CD4-positive, alpha-beta T cell treated with Interleukin-17A for 4 hours (primary cell): ENCODE results near the gene ENOX1.
"Not testable (repeated sequence)": the region's sequence is repeated elsewhere in the genome, so short reads cannot be mapped to it uniquely, and the experiment has no call there.

ENCODE experiments used
- DNase-seq: peaks from one replicate; pipeline ENCODE4 v3.0.0-alpha.2; 2020; ENCODE audit warnings: mixed read lengths

ENOX1 gene

GRCh38 chr13:43374621-43375020, 412.2 kb downstream of the ENOX1 start:
- DNase-seq: no peak

DNA sequence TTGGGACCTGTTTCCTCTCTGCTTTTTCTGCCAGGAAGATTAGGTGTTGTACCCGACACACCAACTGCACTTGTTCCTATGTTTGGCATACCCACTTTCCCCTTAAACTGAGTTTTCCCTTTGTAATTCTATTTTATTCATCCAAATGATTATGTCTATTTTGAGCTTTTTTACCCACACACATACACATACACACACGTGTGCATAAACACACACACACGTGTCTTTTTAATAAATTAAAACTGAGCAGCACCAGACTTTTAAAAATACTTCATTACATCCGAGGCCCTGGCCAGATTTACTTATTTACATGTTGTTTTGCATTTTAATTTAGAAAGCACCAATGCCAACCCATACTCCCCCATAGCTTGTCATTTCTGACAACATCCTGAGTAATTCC, 413.4 kb downstream of the ENOX1 start:
- DNase-seq: no peak

DNA sequence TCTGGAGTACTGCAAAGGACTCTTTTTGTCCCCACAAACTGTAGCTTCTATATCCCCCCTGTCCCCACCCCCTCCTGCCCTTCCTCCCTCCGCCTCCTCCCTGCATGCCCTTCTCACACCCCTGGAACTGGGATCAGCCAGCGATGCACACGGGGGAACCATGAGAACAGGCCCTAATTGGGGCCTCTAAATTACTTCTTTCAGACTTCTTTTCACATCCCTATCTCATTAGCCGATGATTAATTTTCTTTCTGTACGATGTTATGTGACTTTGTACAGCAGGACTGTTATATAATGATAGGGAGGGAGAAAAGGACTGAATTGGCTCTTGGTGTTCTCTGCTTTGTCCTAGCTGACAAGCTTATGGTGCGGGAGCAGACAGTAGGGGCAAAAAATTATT, 415.9 kb downstream of the ENOX1 start:
- DNase-seq: no peak

GRCh38 chr13:43369319-43369718, 417.5 kb downstream of the ENOX1 start:
- no peak for DNase-seq

- peak; percentile 8 for DNase-seq
Observed at GRCh38 chr13:43368003-43368402, 418.8 kb downstream of the ENOX1 start.

- DNase-seq: no peak
Observed at GRCh38 chr13:43365039-43365344, 421.8 kb downstream of the ENOX1 start.

DNA sequence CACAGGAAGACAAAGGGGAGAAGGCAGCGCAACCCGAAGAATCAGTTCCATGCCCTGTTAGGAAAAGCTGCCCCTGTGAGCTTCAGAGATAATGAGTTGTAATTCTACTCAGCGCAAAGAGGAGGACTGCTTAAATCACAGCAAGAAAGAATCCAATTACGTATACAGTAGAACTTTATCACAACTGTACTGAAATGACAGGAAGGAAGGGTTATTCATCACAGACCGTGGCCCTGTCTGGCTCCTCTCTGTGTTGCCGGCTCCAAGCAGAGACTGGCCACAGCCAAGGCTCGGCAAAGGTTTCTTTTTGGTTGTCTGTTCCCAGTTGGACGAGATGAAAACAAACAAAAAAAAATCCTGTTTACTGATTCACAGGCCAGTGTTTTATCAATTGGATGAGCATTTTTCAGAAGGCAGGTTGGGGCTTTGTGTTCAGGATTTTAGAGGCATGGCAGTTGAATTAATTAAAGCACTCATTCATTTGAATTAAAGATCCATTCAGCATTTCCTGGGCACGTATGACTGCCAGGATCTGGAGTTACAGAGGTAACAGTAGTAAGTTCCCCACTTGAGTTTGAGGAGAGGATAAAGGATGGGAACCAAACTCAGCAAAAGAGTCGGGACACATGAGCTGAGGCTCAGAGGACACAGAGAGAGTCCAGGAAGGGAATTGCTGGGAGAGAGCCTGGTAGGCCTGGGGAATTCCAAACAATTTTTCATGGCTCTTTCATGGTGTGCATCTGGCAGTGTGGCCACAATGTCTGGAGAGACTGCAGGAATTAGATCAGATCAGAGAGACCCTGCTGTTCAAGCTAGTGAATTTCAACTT, 422.3 kb downstream of the ENOX1 start:
- no peak for DNase-seq

GRCh38 chr13:43363156-43363953, 423.4 kb downstream of the ENOX1 start:
- no peak for DNase-seq

GRCh38 chr13:43362556-43362955, 424.2 kb downstream of the ENOX1 start:
- DNase-seq: no peak

GRCh38 chr13:43360892-43361610, 425.7 kb downstream of the ENOX1 start:
- no peak for DNase-seq

GRCh38 chr13:43360171-43360570, 426.6 kb downstream of the ENOX1 start:
- no peak for DNase-seq

GRCh38 chr13:43359536-43359935, 427.2 kb downstream of the ENOX1 start:
- DNase-seq: no peak

DNA sequence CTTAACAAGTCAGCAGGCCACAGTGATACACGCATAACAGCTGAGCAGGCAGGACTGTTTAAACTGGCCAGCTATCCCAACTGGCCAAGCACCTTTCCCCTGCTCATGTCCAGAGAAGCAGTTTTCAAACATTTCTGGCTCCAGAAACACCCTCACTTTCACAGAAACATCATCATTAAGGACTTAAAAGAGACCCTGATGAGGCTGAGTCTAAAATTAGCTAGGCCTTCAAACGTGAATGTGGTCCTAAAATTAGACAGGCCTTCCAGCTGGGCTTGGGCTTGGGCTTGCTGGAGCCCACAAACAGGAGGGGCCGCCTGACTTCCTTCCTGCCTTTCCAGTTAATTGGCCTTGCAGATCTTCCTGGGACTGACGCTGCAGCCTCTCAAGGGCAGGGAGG, 429.2 kb downstream of the ENOX1 start:
- DNase-seq: no peak

DNA sequence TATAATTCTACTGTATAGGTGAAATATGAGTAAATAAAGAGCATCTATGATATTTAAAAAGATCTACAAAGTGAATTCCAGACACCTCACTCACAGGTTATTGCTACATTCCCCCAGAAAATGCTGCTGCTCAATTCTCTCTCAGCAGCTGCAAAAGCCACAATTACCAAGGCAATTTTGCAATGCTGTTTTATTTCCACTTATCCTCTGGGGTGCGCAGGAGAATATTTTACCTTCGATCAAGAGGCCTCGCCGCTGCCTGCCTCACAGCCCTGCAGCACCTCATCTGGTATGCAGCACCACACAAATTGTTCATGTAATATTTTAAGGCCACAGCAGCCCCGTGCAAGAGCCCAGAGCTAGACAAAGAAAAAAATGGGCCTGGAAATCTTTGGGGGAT, 430.2 kb downstream of the ENOX1 start:
- DNase-seq: no peak

- DNase-seq: no peak
Observed at GRCh38 chr13:43355774-43356173, 431.0 kb downstream of the ENOX1 start.

- DNase-seq: no peak
Observed at GRCh38 chr13:43354153-43354945, 432.4 kb downstream of the ENOX1 start.

GRCh38 chr13:43353631-43354030, 433.1 kb downstream of the ENOX1 start:
- DNase-seq: no peak

- not testable (repeated sequence) for DNase-seq
Observed at GRCh38 chr13:43351612-43352011, 435.2 kb downstream of the ENOX1 start.

DNA sequence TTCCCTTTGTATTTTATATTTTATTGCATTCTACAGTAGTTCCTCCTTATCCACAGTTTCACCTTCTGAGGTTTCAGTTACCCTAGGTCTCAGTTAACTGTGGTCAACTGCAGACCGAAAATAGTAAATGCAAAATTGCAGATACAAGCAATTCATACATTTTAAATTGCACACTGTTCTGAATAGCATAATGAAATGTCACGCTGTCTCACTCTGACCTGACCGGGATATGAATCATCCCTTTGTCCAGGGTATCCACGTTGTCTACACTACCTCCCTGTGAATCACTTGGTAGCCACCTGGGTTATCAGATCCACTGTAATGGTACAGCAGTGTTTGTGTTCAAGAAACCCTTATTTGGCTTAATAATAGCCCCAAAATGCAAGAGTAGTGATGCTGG, 438.4 kb downstream of the ENOX1 start:
- DNase-seq: no peak

- no peak for DNase-seq
Observed at GRCh38 chr13:43347877-43348276, 438.9 kb downstream of the ENOX1 start.

GRCh38 chr13:43346427-43346826, 440.3 kb downstream of the ENOX1 start:
- no peak for DNase-seq

- no peak for DNase-seq
Observed at GRCh38 chr13:43343645-43344044, 443.1 kb downstream of the ENOX1 start.
